Bone marrow (tissue), 2 donors: ENCODE results near the gene BRCA2.
"Not testable (repeated sequence)": the region's sequence is repeated elsewhere in the genome, so short reads cannot be mapped to it uniquely, and the experiment has no call there.

ENCODE experiments used
- DNase-seq, 2 donors: peaks; one replicate each; lab custom pipeline; 2025; lab: John Stamatoyannopoulos, UW

BRCA2 gene

DNA sequence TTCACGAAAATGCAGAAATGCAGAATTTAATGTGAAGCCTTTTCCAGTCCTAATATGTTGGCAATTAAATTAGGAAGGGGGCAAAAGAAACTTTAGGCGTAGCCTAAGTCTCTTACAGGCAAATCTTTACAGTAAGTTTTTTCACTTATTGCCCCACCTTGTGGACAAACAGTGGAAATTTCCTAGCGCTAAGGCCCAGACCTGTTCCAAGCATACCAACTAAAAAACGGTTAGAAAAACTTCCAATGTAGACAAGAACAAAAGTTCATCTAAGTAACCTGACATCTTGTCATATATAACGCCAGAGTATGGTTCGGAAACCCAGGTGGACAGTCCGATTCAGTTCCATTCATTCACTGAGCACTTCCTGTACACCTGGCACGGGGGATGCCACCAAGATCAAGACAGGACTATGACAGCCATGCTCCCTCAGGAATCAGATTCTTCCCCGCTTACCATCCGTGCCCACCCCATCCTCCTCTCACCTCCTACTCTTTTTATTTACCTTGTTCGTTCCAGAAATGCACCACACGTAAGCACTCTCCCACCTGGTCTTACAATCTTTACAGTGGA, 5.1 kb upstream of the BRCA2 start:
- peak in 1 of 2 donors; percentile 66 for DNase-seq

DNA sequence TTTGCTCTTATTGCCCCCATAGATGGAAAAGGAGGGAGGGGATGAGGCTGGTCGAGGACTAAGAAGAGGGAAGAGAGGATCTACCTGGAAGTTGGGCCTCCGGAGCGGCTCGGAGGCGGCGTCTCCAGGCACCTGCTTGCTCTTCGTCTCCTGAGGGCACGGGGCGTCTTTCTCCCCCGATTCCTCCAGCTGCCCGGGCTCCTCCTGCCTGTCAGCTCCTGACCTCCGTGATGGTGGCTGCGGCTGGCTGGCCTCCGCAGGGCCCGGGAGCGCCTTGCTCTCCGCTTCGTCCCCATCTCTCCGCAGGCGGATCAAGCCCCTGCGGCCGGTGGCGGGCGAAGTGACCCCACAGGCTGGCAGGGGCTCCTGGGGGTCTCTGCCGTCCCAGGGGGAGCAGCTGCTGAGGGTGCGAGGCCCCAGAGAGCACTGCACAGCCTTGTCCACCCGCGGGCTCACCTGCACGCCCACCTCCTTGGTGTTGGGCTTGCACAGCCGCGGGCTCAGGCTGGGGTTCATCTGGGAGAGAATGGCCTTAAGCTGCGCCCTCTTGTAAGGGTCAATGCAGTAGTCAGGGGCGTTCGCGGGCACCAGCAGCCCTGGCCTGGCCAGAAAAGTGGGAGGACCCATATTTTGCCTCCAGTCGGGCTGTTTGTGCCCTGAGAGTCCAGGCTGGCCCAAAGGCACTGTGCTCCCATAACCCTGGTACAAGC, 4.0 kb upstream of the BRCA2 start:
- DNase-seq = no peak

DNA sequence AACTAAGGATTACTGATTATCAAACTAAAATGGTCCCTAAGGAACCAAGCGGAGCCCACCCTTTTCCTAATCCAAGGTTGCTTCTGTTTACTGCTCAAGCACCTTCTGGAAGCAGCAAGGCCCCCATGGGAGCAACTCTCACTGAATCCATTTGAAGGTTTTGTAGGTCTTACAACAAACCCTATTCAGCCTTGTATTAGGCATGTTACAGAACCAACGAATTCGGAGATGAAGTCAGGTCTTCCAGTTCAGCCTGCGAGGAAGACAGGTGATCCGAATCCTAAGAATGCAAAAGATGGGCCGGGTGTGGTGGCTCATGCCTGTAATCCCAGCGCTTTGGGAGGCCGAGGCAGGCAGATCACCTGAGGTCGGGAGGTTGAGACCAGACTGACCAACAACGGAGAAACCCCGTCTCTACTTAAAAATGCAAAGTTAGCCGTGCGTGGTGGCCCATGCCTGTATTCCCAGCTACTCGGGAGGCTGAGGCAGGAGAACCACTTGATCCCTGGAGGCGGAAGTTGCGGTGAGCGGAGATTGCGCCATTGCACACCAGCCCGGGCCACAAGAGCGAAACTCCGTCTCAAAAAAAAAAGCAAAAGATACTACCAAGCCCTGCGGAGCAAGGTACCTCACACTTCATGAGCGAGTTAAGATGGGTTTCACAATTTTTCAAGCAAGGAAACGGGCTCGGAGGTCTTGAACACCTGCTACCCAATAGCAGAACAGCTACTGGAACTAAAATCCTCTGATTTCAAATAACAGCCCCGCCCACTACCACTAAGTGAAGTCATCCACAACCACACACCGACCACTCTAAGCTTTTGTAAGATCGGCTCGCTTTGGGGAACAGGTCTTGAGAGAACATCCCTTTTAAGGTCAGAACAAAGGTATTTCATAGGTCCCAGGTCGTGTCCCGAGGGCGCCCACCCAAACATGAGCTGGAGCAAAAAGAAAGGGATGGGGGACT, 754 bp upstream of the BRCA2 start:
- DNase-seq = peak; percentile 72 to 73

DNA sequence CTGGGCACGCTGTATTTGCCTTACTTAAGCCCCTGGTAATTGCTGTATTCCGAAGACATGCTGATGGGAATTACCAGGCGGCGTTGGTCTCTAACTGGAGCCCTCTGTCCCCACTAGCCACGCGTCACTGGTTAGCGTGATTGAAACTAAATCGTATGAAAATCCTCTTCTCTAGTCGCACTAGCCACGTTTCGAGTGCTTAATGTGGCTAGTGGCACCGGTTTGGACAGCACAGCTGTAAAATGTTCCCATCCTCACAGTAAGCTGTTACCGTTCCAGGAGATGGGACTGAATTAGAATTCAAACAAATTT, 676 bp downstream of the BRCA2 start:
- no peak for DNase-seq

DNA sequence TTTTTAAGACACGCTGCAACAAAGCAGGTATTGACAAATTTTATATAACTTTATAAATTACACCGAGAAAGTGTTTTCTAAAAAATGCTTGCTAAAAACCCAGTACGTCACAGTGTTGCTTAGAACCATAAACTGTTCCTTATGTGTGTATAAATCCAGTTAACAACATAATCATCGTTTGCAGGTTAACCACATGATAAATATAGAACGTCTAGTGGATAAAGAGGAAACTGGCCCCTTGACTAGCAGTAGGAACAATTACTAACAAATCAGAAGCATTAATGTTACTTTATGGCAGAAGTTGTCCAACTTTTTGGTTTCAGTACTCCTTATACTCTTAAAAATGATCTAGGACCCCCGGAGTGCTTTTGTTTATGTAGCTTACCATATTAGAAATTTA, 1.2 kb downstream of the BRCA2 start:
- peak in 1 of 2 donors; percentile 10 for DNase-seq

DNA sequence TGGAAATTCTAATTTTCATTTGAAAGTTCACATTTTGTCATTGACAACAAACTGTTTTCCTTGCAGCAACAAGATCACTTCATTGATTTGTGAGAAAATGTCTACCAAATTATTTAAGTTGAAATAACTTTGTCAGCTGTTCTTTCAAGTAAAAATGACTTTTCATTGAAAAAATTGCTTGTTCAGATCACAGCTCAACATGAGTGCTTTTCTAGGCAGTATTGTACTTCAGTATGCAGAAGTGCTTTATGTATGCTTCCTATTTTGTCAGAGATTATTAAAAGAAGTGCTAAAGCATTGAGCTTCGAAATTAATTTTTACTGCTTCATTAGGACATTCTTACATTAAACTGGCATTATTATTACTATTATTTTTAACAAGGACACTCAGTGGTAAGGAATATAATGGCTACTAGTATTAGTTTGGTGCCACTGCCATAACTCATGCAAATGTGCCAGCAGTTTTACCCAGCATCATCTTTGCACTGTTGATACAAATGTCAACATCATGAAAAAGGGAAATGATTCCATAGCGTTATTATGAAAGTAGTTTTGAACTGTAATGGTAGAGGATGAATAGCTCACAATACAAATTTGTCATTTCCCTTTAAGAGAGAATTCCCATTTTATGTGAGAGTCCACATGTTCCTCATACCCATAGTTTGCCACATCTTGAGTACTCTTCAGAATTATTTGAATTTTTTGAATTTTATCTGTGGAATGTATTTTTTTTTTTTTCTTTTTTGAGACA, 2.6 kb downstream of the BRCA2 start:
- no peak for DNase-seq

DNA sequence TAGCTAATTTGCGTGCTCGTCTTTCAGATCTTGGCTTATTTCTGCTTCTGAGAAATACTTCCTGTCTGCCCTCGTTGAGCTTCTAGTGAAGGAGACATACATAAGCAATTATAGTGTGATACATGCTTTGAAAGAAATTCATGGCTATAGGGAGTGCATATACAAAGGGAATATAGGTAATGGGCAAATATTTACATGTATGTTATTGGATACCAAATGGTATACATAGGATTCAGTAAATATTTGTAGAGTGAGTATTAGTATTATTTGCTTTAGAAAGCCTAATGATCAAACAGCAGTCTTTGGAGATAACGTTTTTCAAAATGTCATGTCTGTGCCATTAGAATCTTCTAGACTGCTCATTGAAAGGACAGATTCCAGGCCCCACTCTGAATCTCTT, 5.2 kb downstream of the BRCA2 start:
- DNase-seq = no peak

DNA sequence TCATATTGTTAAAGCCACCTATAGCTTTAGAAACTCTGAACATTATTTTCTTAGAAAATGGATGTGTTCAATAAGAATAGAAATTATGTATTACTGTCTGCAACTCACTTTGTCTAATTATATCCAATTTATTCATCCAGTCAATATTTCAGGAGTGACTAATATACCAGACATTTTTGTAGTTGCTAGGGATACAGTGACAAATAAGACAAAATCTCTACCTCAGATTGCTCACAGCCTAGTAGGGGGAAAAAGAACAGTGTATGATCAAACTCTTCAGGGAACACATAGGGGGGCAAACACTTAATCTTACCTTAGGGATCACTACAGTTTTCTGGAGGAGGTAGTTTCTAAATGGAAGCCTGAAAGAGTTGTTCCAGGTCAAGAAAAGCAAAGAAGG, 8.6 kb downstream of the BRCA2 start:
- DNase-seq = no peak

DNA sequence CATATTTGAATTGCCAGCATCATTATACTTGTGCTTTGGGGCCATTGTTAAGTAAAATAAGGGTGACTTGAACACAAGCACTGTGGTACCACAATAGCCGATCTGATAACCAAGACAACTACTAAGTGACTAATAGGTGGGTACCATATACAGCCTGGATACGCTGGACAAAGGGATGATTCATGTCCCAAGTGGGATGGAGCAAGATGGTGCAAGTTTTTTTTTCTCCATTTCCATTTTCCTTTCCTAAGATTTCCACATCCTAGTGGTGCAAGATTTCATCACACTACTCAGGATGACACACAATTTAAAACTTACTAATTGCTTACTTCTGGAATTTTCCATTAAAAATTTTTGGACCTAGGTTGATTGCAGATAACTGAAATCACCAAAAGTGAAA, 15.1 kb downstream of the BRCA2 start:
- no peak for DNase-seq

DNA sequence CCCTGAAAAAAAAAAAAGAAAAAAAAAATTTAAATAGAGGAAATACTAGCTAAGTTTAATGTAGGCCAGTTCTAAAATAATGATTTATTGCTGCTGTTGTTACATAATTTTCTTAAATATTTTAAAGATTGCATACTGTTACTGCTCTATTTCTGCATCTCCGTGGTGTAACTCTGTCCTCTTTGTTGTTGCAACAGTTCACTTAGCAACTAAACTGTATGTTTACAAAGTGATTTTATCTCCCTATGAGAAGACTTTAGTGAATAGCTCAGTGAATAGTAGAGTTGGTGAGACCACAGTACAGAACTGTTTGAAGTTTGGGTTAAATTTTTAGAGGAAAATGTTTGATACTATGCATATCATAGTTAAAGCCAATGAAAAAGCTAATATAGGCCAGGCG, 19.4 kb downstream of the BRCA2 start:
- no peak for DNase-seq

DNA sequence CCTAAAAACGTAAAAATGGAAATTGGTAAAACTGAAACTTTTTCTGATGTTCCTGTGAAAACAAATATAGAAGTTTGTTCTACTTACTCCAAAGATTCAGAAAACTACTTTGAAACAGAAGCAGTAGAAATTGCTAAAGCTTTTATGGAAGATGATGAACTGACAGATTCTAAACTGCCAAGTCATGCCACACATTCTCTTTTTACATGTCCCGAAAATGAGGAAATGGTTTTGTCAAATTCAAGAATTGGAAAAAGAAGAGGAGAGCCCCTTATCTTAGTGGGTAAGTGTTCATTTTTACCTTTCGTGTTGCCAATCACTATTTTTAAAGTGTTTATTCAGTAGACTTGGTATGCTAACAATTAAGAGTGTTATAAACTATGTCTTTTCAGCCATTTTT, 25.6 kb downstream of the BRCA2 start:
- DNase-seq = peak in 1 of 2 donors; percentile 64

DNA sequence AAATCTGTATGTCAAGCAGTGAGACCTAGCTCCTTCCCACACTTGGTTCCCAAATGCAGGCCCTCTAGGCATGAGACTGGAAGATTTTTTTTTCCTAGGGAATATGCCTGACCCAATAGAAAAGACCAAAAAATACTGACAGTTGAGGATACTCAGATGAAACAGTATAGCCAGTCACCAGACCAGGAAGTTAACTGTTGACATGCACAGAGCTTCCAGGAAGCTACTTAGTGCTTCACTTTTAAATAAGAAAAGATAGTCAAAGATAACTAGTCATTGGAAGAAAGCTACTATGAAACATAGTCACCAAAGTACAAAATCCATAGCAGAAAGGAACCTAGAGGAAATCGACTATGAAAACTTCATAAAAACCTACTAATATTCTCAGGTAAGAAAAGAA, 32.3 kb downstream of the BRCA2 start:
- no peak for DNase-seq

DNA sequence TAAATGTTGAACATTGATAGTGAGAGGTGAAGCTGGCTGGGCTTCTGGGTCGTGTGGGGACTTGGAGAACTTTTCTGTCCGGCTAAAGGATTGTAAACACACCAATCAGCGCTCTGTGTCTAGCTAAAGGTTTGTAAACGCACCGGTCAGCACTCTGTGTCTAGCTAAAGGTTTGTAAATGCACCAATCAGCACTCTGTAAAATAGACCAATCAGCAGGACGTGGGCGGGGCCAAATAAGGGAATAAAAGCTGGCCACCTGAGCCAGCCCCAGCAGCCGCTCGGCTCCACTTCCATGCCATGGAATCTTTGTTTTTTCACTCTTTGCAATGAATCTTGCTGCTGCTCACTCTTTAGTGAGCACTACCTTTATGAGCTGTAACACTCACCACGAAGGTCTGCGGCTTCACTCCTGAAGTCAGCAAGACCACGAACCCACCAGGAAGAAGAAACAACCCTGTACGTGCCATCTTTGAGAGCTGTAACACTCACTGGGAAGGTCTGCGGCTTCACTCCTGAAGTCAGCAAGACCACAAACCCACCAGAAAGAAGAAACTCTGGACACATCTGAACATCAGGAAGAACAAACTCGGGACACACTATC, 35.6 kb downstream of the BRCA2 start:
- not testable (repeated sequence) for DNase-seq

DNA sequence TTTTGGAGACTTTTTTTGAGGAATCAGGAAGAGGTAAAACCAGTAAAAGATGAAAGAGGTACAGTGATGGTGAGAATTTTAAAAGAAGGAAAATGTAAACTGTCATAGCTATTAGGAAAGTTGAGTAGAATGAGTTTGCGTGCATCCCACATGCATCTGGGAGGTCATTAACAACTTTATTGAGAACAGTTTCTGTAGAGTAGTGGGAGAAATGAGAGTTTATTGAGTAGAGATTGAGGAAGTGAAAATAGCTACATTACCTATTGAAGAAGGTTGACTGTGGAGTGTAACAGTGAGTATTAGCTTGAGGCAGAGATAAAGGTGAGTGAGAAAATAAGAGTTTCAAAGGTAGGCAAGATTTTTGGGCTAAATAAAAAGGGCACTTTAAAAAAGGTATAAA, 38.7 kb downstream of the BRCA2 start:
- no peak for DNase-seq

DNA sequence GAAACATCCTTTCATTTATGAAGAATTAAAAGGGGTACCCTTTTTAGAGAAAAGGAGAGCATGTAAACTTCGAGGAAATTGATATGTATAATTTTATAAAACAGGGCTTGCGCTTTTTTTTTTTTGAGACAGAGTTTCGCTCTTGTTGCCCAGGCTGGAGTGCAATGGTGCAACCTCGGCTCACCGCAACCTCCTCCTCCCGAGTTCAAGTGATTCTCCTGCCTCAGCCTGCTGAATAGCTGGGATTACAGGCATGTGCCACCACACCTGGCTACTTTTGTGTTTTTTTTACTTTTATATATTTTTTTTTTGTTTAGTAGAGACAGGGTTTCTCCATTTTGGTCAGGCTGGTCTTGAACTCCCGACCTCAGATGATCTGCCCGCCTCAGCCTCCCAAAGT, 40.6 kb downstream of the BRCA2 start:
- not testable (repeated sequence) for DNase-seq

DNA sequence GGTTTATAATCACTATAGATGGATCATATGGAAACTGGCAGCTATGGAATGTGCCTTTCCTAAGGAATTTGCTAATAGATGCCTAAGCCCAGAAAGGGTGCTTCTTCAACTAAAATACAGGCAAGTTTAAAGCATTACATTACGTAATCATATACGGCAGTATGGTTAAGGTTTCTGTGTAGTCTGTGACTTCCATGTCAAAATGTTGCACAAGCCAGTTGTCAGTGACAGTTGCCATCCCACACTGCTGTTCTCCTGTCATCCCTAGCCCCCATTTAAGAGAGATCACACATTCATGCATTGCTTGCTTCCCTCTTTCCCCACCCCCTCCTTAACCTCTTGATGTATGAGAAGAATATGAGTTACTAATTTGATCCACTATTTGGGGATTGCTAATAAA, 47.3 kb downstream of the BRCA2 start:
- DNase-seq = no peak

DNA sequence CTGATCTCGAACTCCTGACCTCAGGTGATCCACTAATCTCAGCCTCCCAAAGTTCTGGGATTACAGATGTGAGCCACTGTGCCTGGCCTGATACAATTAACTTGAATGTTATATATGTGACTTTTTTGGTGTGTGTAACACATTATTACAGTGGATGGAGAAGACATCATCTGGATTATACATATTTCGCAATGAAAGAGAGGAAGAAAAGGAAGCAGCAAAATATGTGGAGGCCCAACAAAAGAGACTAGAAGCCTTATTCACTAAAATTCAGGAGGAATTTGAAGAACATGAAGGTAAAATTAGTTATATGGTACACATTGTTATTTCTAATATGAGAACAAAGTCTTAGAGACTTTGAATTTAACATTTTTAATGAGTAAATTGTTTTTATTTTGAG, 55.5 kb downstream of the BRCA2 start:
- DNase-seq = no peak

DNA sequence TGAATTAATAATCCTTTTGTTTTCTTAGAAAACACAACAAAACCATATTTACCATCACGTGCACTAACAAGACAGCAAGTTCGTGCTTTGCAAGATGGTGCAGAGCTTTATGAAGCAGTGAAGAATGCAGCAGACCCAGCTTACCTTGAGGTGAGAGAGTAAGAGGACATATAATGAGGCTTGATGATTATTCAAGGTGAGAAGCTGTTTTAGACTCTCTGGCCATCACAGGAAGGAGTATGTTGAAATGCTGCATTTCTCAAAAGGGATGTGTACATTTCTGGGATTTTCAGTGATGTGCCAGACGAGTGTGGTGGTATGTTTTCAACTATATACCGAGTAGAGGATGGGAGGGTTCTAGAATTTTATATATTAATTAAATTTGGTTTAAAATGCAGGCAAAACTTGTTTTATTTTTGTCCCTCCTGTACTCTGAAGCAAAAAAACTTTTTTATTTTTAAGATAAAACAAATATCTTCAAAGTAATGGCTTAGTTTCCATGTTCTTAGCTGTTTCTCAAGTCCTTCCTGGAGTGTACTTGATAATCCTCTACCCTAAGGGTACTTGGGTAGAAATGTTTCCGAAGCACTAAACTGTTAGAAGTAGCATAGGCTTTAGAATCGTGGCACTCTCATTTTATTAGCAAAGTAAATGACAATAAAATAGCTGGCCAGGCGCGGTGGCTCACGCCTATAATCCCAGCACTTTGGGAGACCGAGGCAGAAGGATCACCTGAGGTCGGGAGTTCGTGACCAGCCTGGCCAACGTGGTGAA, 61.5 kb downstream of the BRCA2 start:
- DNase-seq = no peak

DNA sequence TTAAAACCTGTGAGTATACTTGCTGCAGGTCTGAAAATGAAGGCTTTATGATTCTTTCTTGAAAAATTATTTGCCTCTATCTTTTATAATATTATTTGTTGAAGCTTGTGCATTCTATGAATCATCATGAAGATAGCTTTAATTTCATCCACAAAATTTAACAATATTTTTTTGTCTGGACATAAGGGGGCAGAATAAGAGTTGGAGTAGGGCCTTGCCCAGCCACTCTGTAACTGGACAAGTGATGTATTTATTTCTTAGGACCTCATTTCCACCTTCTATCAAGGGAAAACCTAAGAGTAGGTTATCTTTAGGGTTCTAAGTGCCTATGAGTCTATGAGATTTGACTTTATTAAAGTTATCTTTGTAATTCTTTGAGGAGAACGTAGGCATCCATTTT, 62.7 kb downstream of the BRCA2 start:
- no peak for DNase-seq

DNA sequence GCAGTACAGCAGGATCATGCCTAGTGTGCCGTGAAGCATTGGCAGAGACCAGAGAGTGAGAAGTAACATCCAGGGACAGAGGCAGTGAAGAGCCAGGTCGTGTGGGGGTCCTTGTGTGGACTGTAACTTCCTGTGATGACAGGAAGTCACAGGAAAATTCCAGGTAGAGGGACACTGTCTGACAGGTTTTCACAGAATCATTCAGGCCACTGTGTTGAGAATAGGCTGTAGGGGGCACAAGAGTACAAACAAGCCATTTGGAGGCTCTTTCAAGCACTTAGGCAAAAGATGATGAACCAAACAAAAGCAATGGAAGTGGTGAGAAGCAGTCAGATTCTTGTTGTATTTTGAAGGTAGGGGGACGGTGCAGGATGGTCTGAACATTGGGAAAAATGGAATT, 66.2 kb downstream of the BRCA2 start:
- peak in 1 of 2 donors; percentile 41 for DNase-seq
